ENCODE results near the gene TMEM132D. TPM values are rescaled to one million over a fixed set of nuclear protein-coding genes. Genes with fewer than 3 reads are reported as not detected.

TMEM132D gene
- total RNA-seq, 1 experiment from 2014 or later = not detected

- H3K27me3 ChIP-seq (ENCODE audit: control insufficient read depth, insufficient read depth, low read length) = no peaks in the 10 kb centered on the region; the same call in 1 of the 2 replicates
- H3K4me1 ChIP-seq (ENCODE audit: control insufficient read depth, insufficient read depth, low read length) = no peaks in the 10 kb centered on the region
- no peak for DNase-seq (ENCODE audit: low read depth, low spot score)
- TF ChIP-seq POLR2AphosphoS5 (IDR thresholded peaks at IDR 0.05; ENCODE audit: low read depth, low read length) = no peak
- in situ Hi-C loops (cut with HindIII; ENCODE audit: low pct_unique_long_range_greater_than_20kb, low sequenced_read_pairs) (no loop called here), intact Hi-C loops (cut with micrococcal nuclease; ENCODE audit: unreplicated experiment) (no loop called here)
- ChIA-PET POLR2A (no interaction called here), CTCF (no interaction called here)
- no peak overlapping the region for H3K27ac ChIP-seq (ENCODE audit: low read length)
- no peaks in the 10 kb centered on the region for H3K9me3 ChIP-seq (ENCODE audit: control insufficient read depth, insufficient read depth, low read depth, low read length)
- no peak for ATAC-seq
- no TSS peak for BruUV-seq (replicated peaks)
- H3K4me3 ChIP-seq (ENCODE audit: low read depth in 2 of 2, low read length in 2 of 2) = no peak overlapping the region
- H3K36me3 ChIP-seq (ENCODE audit: control insufficient read depth, insufficient read depth, low read length) = no peaks in the 10 kb centered on the region
These were observed 741.0 kb downstream of the TMEM132D start for GRCh38 chr12:129162805-129163204.

- Histone ChIP-seq H3K4me3 (ENCODE audit: low read depth in 2 of 2, low read length in 2 of 2) (no peak overlapping the region), H3K27me3 (ENCODE audit: control insufficient read depth, insufficient read depth, low read length) (no peaks in the 10 kb centered on the region; the same call in 1 of the 2 replicates), H3K36me3 (ENCODE audit: control insufficient read depth, insufficient read depth, low read length) (no peaks in the 10 kb centered on the region), H3K4me1 (ENCODE audit: control insufficient read depth, insufficient read depth, low read length) (no peaks in the 10 kb centered on the region), H3K9me3 (ENCODE audit: control insufficient read depth, insufficient read depth, low read depth, low read length) (no peaks in the 10 kb centered on the region), H3K27ac (ENCODE audit: low read length) (no peak overlapping the region)
- intact Hi-C loops (cut with micrococcal nuclease; ENCODE audit: unreplicated experiment) (no loop called here), in situ Hi-C loops (cut with HindIII; ENCODE audit: low pct_unique_long_range_greater_than_20kb, low sequenced_read_pairs) (no loop called here)
- POLR2A ChIA-PET = no interaction called here
- ATAC-seq (no peak), DNase-seq (ENCODE audit: low read depth, low spot score) (no peak)
- no peak for TF ChIP-seq TCF7L2 (IDR thresholded peaks at IDR 0.05; ENCODE audit: low read depth, low read length)
- TF ChIP-seq POLR2AphosphoS5 (IDR thresholded peaks at IDR 0.05; ENCODE audit: low read depth, low read length) = no peak
- no peak for TF ChIP-seq SIN3A (IDR thresholded peaks at IDR 0.05; ENCODE audit: borderline replicate concordance, insufficient read depth, low read depth, low read length)
- no peak for TF ChIP-seq REST (IDR thresholded peaks at IDR 0.05; ENCODE audit: insufficient read depth in 1 of 2, low read depth in 2 of 2, low read length in 1 of 2)
- no peak for TF ChIP-seq CTCF (IDR thresholded peaks at IDR 0.05)
- no TSS peak for BruUV-seq (replicated peaks)
- CTCF ChIA-PET = no interaction called here
These were observed 742.3 kb downstream of the TMEM132D start for GRCh38 chr12:129161511-129161910.

GRCh38 chr12:129160282-129160681 is 743.5 kb downstream of the TMEM132D start:
- Histone ChIP-seq H3K9me3 (ENCODE audit: control insufficient read depth, insufficient read depth, low read depth, low read length) (no peaks in the 10 kb centered on the region), H3K36me3 (ENCODE audit: control insufficient read depth, insufficient read depth, low read length) (no peaks in the 10 kb centered on the region), H3K27ac (ENCODE audit: low read length) (no peak overlapping the region), H3K4me3 (ENCODE audit: low read depth in 2 of 2, low read length in 2 of 2) (no peak overlapping the region), H3K4me1 (ENCODE audit: control insufficient read depth, insufficient read depth, low read length) (no peaks in the 10 kb centered on the region), H3K27me3 (ENCODE audit: control insufficient read depth, insufficient read depth, low read length) (no peaks in the 10 kb centered on the region; the same call in 1 of the 2 replicates)
- no peak for DNase-seq (ENCODE audit: low read depth, low spot score)
- ChIA-PET POLR2A (no interaction called here), CTCF (no interaction called here)
- intact Hi-C loops (cut with micrococcal nuclease; ENCODE audit: unreplicated experiment) = no loop called here
- no peak for ATAC-seq
- no peak for TF ChIP-seq CTCF (IDR thresholded peaks at IDR 0.05)
- no peak for TF ChIP-seq REST (IDR thresholded peaks at IDR 0.05; ENCODE audit: insufficient read depth in 1 of 2, low read depth in 2 of 2, low read length in 1 of 2)
- no peak for TF ChIP-seq TCF7L2 (IDR thresholded peaks at IDR 0.05; ENCODE audit: low read depth, low read length)
- TF ChIP-seq SIN3A (IDR thresholded peaks at IDR 0.05; ENCODE audit: borderline replicate concordance, insufficient read depth, low read depth, low read length) = no peak
- no peak for TF ChIP-seq POLR2AphosphoS5 (IDR thresholded peaks at IDR 0.05; ENCODE audit: low read depth, low read length)
- in situ Hi-C loops (cut with HindIII; ENCODE audit: low pct_unique_long_range_greater_than_20kb, low sequenced_read_pairs) = no loop called here
- BruUV-seq (replicated peaks) = no TSS peak
